Naive B cell (primary cell): Measurements from ENCODE around the gene DCDC2B. TPM values are rescaled to one million over a fixed set of nuclear protein-coding genes. Genes with fewer than 3 reads are reported as not detected.
"Not testable (repeated sequence)": the region's sequence is repeated elsewhere in the genome, so short reads cannot be mapped to it uniquely, and the experiment has no call there.

Experiments used
- ATAC-seq, 2 donors: fragments of 150-1000 bp; cut with Tn5 transposase; 2 replicates each; pipeline ENCODE4 v1.10.0; 2021; ENCODE audit warnings: low read depth in 2 of 2, mild to moderate bottlenecking in 2 of 2, moderate library complexity in 2 of 2
- DNase-seq: peaks from one replicate; pipeline ENCODE4 v3.0.0; 2022
- H3K27ac Mint-ChIP-seq, 6 donors: one replicate each; pipeline ENCODE4 v1.8.0; 2020 to 2022; ENCODE audit warnings: mild to moderate bottlenecking in 6 of 6, mixed read lengths in 6 of 6, moderate library complexity in 5 of 6, inconsistent platforms in 2 of 6
- H3K27me3 Mint-ChIP-seq, 3 donors: one replicate each; pipeline ENCODE4 v1.8.0; 2021 to 2022; ENCODE audit warnings: mixed read lengths in 3 of 3, mild to moderate bottlenecking in 1 of 3
- H3K36me3 Mint-ChIP-seq, 2 donors: one replicate each; pipeline ENCODE4 v1.8.0; 2020 to 2022; ENCODE audit warnings: mixed read lengths in 2 of 2, inconsistent platforms in 1 of 2, mild to moderate bottlenecking in 1 of 2
- H3K4me1 Mint-ChIP-seq, 3 donors: one replicate each; pipeline ENCODE4 v1.8.0; 2020 to 2022; ENCODE audit warnings: mixed read lengths in 3 of 3, inconsistent platforms in 1 of 3, mild to moderate bottlenecking in 1 of 3, moderate library complexity in 1 of 3
- H3K4me3 Mint-ChIP-seq, 8 donors: one replicate each; pipeline ENCODE4 v1.8.0; 2020 to 2022; ENCODE audit warnings: mild to moderate bottlenecking in 8 of 8, mixed read lengths in 8 of 8, moderate library complexity in 8 of 8, inconsistent platforms in 2 of 8
- H3K9me3 Mint-ChIP-seq, 7 donors: one replicate each; pipeline ENCODE4 v1.8.0; 2020 to 2022; ENCODE audit warnings: mixed read lengths in 7 of 7, mild to moderate bottlenecking in 5 of 7, inconsistent platforms in 2 of 7, moderate library complexity in 1 of 7
- polyA plus RNA-seq, 6 donors: library from polyadenylated mRNA; unstranded; fragments of 300-500 nt; fragmentation: Illumina TruSeq; gene quantifications; one replicate each; pipeline ENCODE4 v1.2.3, GENCODE V29; 2021; ENCODE audit warnings: low read depth in 6 of 6

Gene DCDC2B
- polyA plus RNA-seq: under 1 TPM in 2 of 6 donors, not detected in 4; 0.13 to 0.36 TPM

DNA sequence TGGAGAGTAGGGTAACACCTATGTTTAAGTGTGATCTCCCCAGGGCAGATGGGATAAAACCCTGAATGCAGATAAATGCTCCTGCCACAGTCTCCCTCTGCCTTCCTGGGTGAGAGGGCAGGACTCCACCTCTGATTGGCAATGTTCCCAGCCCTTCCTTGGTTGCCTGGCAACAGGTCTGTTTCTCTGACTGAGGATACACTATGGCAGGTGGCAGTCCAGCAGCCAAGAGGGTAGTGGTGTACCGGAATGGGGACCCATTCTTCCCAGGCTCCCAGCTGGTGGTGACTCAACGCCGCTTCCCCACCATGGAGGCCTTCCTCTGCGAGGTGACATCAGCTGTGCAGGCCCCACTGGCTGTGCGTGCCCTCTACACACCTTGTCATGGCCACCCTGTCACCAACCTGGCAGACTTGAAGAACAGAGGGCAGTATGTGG is at the start of gene DCDC2B:
DCDC2B (plus strand) TSS at position 199 of the 438 bp plus-strand sequence; CDS start at position 204, 5 bp downstream.
- peak within 1 kb of the TSS; percentile 12 to 72 (median 36) for H3K4me3 Mint-ChIP-seq
- no peaks in the 10 kb centered on the region for H3K27me3 Mint-ChIP-seq
- DNase-seq (no peak), ATAC-seq (peak in 1 of 2 donors; percentile 4)
- H3K36me3 Mint-ChIP-seq: no peaks in the 10 kb centered on the region
- H3K9me3 Mint-ChIP-seq: no peaks in the 10 kb centered on the region
- H3K4me1 Mint-ChIP-seq: peaks cover 26 to 59% (median 52%) of the 10 kb centered on the region in 3 donors
- H3K27ac Mint-ChIP-seq: peak within 1 kb of the TSS; percentile 42 to 97 (median 72)

GRCh38 chr1:32159189-32159588 is 49.7 kb upstream of the DCDC2B start:
- no peak for ATAC-seq
- Mint-ChIP-seq H3K36me3 (peaks cover 25 to 28% of the 10 kb centered on the region in 2 donors), H3K27me3 (no peaks in the 10 kb centered on the region), H3K27ac (no peak overlapping the region), H3K4me1 (peaks cover 0 to 4% (median 0%) of the 10 kb centered on the region in 3 donors), H3K9me3 (no peaks in the 10 kb centered on the region), H3K4me3 (no peak overlapping the region)
- no peak for DNase-seq

DNA sequence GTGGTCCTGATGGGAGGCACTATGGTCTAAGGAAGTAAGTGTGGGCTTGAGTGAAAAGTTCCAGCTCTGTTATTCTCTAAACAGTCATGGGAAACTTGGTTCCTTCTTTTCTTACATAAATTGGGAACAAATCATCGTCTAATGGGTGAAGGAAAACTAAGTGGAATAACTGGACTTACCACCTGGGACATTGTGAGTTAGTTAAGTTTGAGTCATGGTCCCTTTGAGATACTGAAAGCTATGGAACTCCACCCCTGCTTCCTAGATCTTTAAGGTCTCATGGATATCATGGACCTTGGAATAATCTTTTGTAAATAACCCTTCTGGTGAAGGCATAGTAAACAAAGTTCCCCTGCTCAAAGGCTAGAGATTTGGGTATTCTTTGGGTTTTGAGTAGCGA is 45.5 kb upstream of the DCDC2B start:
- Mint-ChIP-seq H3K27me3 (no peaks in the 10 kb centered on the region), H3K36me3 (peaks cover 11 to 17% of the 10 kb centered on the region in 2 donors), H3K9me3 (no peaks in the 10 kb centered on the region), H3K4me3 (no peak overlapping the region), H3K27ac (no peak overlapping the region), H3K4me1 (peaks cover 0 to under 1% (median 0%) of the 10 kb centered on the region in 3 donors)
- ATAC-seq (no peak), DNase-seq (no peak)

DNA sequence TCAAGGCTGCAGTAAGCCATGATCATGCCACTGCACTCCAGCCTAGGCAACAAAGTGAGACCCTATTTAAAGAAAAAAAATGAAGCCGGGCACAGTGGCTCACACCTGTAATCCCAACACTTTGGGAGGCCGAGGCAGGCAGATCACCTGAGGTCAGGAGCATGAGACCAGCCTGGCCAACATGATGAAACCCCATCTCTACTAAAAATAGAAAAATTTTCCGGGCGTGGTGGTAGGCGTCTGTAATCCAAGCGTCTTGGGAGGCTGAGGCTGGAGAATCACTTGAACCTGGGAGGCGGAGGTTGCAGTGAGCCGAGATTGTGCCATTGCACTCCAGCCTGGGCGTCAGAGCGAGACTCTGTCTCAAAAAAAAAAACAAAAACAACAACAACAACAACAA is 43.3 kb upstream of the DCDC2B start:
- H3K27ac Mint-ChIP-seq: not testable (repeated sequence)

DNA sequence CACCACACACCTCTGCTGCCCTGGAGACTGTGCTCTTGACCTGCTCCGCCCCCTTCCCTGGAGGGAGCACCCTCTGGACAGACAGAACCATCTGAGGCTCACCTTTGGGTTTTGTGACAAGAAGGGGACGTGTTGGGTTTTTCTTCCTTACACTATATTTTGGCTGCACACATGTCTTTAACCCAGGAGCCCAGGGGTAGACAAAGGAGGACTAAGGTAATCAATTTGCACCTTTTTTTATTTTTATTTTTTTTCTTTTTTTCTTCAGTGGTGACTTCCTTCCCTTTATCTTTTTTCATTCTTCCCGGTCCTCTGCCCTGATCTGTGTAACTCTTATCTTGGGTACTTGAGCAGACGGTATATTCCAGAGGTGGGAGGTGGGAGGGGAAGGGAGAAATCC is 37.9 kb upstream of the DCDC2B start:
- Mint-ChIP-seq H3K27ac (no peak overlapping the region), H3K36me3 (peaks cover 15 to 31% of the 10 kb centered on the region in 2 donors)
- DNase-seq: no peak

More for the DNA sequence above, 43.3 kb upstream of the DCDC2B start:
- not testable (repeated sequence) for H3K9me3 Mint-ChIP-seq, H3K4me1 Mint-ChIP-seq, H3K4me3 Mint-ChIP-seq, DNase-seq, ATAC-seq, H3K27me3 Mint-ChIP-seq
- peaks cover 17 to 25% of the 10 kb centered on the region in 2 donors for H3K36me3 Mint-ChIP-seq

GRCh38 chr1:32172621-32173245 is 36.2 kb upstream of the DCDC2B start:
- Mint-ChIP-seq H3K27ac (peak overlapping the region in 1 of 6 donors; percentile 74), H3K4me3 (no peak overlapping the region), H3K9me3 (no peaks in the 10 kb centered on the region), H3K27me3 (no peaks in the 10 kb centered on the region), H3K36me3 (peaks cover 15 to 31% of the 10 kb centered on the region in 2 donors), H3K4me1 (peaks cover 5 to 7% (median 6%) of the 10 kb centered on the region in 3 donors)
- DNase-seq (no peak), ATAC-seq (no peak)

More for the DNA sequence above, 37.9 kb upstream of the DCDC2B start:
- Mint-ChIP-seq H3K4me1 (peaks cover 5 to 7% (median 6%) of the 10 kb centered on the region in 3 donors), H3K4me3 (peak overlapping the region in 1 of 8 donors; percentile 57), H3K27me3 (no peaks in the 10 kb centered on the region), H3K9me3 (no peaks in the 10 kb centered on the region)
- ATAC-seq: no peak

DNA sequence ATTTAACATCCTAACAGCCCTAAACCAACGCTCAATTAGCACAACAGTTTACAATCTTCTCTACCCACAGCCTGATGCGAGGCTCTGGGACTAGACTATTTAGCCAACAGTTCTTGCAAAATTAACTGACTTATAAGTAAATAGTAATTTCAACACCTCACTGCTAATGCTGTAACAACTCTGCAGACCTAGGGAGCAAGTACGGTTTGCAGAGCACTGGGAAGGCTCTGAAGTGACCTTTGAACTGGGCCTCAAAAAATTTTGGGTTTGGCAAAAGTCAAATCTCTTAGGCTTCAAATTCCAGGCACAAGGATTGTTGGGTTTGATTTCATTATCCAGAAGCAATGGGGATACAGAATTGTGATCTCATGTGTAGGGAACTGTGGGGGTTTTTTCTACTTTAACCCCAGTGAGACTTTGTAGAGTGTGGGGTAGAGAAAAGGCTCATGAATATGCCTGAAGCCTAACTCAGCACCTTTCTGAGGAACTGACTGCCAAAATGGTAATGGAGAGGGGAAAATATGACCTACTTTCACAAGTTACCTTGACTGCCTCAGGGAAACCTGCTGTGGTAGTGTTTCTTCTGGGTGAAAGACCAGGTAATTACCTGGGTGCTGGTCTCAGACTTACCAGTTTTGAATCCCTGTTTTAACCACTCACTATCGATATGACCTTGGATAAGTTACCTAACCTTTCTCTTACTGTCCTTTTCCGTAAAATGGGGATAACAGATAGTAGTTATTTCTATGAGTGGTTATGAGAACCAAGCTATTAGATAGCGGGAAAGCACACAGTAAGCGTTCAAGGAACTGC is 30.3 kb upstream of the DCDC2B start:
- Mint-ChIP-seq H3K27me3 (no peaks in the 10 kb centered on the region), H3K36me3 (no peaks in the 10 kb centered on the region), H3K9me3 (no peaks in the 10 kb centered on the region), H3K4me3 (peak overlapping the region; percentile 90 to 97 (median 93)), H3K27ac (peak overlapping the region; percentile 94 to 100 (median 98)), H3K4me1 (peaks cover 25 to 34% (median 31%) of the 10 kb centered on the region in 3 donors)
- DNase-seq: no peak
- ATAC-seq: no peak

DNA sequence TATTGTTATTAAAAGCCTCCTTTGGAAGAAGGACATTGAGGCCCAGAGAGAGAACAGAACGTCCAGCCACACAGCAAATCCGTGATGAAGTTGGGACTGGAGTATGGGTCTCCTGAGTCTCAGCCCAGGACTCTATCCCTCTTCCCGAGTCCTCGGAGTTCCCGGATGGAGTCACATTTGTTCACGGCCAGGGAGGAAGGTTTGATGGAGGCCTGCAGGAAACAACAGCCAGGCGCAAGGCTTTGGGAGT is 29.8 kb upstream of the DCDC2B start:
- H3K9me3 Mint-ChIP-seq: no peaks in the 10 kb centered on the region
- H3K36me3 Mint-ChIP-seq: peaks cover 0 to 3% of the 10 kb centered on the region in 2 donors
- ATAC-seq: no peak
- H3K4me3 Mint-ChIP-seq: peak overlapping the region; percentile 90 to 97 (median 93)
- H3K27me3 Mint-ChIP-seq: no peaks in the 10 kb centered on the region
- no peak for DNase-seq
- peaks cover 27 to 36% (median 33%) of the 10 kb centered on the region in 3 donors for H3K4me1 Mint-ChIP-seq
- H3K27ac Mint-ChIP-seq: peak overlapping the region; percentile 94 to 100 (median 98)

GRCh38 chr1:32179443-32180185 is 29.3 kb upstream of the DCDC2B start, which contains the start of gene TXLNA:
TSS of gene TXLNA (plus strand) at chr1:32179675. CDS start at chr1:32180346, 671 bp downstream.
- peaks cover 0 to 8% of the 10 kb centered on the region in 2 donors for H3K36me3 Mint-ChIP-seq
- peak within 1 kb of the TSS; percentile 94 to 100 (median 98) for H3K27ac Mint-ChIP-seq
- no peaks in the 10 kb centered on the region for H3K27me3 Mint-ChIP-seq
- no peaks in the 10 kb centered on the region for H3K9me3 Mint-ChIP-seq
- DNase-seq (peak; percentile 89), ATAC-seq (peak; percentile 89 to 90)
- peak within 1 kb of the TSS; percentile 90 to 97 (median 93) for H3K4me3 Mint-ChIP-seq
- H3K4me1 Mint-ChIP-seq: peaks cover 28 to 41% (median 30%) of the 10 kb centered on the region in 3 donors

GRCh38 chr1:32180186-32181060 is 28.5 kb upstream of the DCDC2B start:
- Mint-ChIP-seq H3K27ac (peak overlapping the region; percentile 88 to 97 (median 94)), H3K27me3 (no peaks in the 10 kb centered on the region), H3K4me3 (peak overlapping the region; percentile 89 to 97 (median 93)), H3K4me1 (peaks cover 27 to 45% (median 34%) of the 10 kb centered on the region in 3 donors), H3K36me3 (peaks cover 0 to 13% of the 10 kb centered on the region in 2 donors), H3K9me3 (no peaks in the 10 kb centered on the region)
- ATAC-seq (no peak), DNase-seq (no peak)

GRCh38 chr1:32181065-32181464 is 27.8 kb upstream of the DCDC2B start:
- Mint-ChIP-seq H3K27ac (peak overlapping the region; percentile 79 to 97 (median 92)), H3K4me1 (peaks cover 30 to 48% (median 37%) of the 10 kb centered on the region in 3 donors), H3K4me3 (peak overlapping the region; percentile 89 to 97 (median 93)), H3K9me3 (no peaks in the 10 kb centered on the region), H3K36me3 (peaks cover 5 to 13% of the 10 kb centered on the region in 2 donors), H3K27me3 (no peaks in the 10 kb centered on the region)
- ATAC-seq: no peak
- DNase-seq: no peak

- no peaks in the 10 kb centered on the region for H3K27me3 Mint-ChIP-seq
Measured at GRCh38 chr1:32181563-32181962, 27.3 kb upstream of the DCDC2B start.

More at GRCh38 chr1:32181563-32181962, 27.3 kb upstream of the DCDC2B start:
- DNase-seq (no peak), ATAC-seq (no peak)
- peaks cover 10 to 18% of the 10 kb centered on the region in 2 donors for H3K36me3 Mint-ChIP-seq
- H3K4me1 Mint-ChIP-seq: peaks cover 35 to 53% (median 42%) of the 10 kb centered on the region in 3 donors
- H3K9me3 Mint-ChIP-seq: no peaks in the 10 kb centered on the region
- peak overlapping the region in 3 of 6 donors; percentile 20 to 97 (median 74) for H3K27ac Mint-ChIP-seq
- H3K4me3 Mint-ChIP-seq: peak overlapping the region in 6 of 8 donors; percentile 89 to 97 (median 92)
